Neutrophil (primary cell): ENCODE measurements around the gene VPS41.

Experiments
- H3K27ac ChIP-seq: fragments of 200-600 bp; sonication (generic); 2 replicates; pipeline ENCODE4 v1.5.1; 2016; ENCODE audit warnings: mild to moderate bottlenecking, moderate library complexity
- H3K27me3 ChIP-seq: fragments of 200-600 bp; sonication (generic); 2 replicates; pipeline ENCODE4 v1.6.0; 2016; ENCODE audit warnings: mild to moderate bottlenecking
- H3K36me3 ChIP-seq: fragments of 200-600 bp; sonication (generic); 2 replicates; pipeline ENCODE4 v1.5.1; 2017
- H3K4me1 ChIP-seq, 2 experiments: fragments of 200-600 bp in 1 of 2; sonication (generic) in 1 of 2; 1 replicate in 1 of 2; 2 replicates in 1 of 2; pipeline versions ENCODE4 v1.5.1 to v1.6.1; 2013 to 2016; ENCODE audit warnings: low read depth in 1 of 2, low read length in 1 of 2, mild to moderate bottlenecking in 1 of 2, moderate library complexity in 1 of 2; ENCODE audit not compliant: control insufficient read depth in 1 of 2, insufficient read depth in 1 of 2
- H3K4me3 ChIP-seq, 2 experiments: fragments of 200-600 bp in 1 of 2; sonication (generic) in 1 of 2; 1 replicate in 1 of 2; 2 replicates in 1 of 2; pipeline ENCODE4 v1.5.1; 2013 to 2016; ENCODE audit warnings: low read depth in 1 of 2, low read length in 1 of 2, mild to moderate bottlenecking in 1 of 2, moderate library complexity in 1 of 2
- H3K9me3 ChIP-seq: fragments of 200-600 bp; sonication (generic); 2 replicates; pipeline ENCODE4 v1.5.1; 2016
- CTCF ChIP-seq: fragments of 200-600 bp; sonication (generic); IDR thresholded peaks from 2 replicates; pipeline ENCODE4 v1.5.1; 2016; ENCODE audit warnings: antibody characterized with exemption

VPS41 gene

GRCh38 chr7:38834357-38834756 is 74.6 kb downstream of the VPS41 start:
- H3K4me1 ChIP-seq: no peaks in the 10 kb centered on the region
- H3K4me3 ChIP-seq: no peak overlapping the region
- H3K9me3 ChIP-seq: no peaks in the 10 kb centered on the region
- H3K27me3 ChIP-seq: no peaks in the 10 kb centered on the region
- no peak overlapping the region for H3K27ac ChIP-seq
- peaks cover 7% of the 10 kb centered on the region for H3K36me3 ChIP-seq
- TF ChIP-seq CTCF: no peak

- Histone ChIP-seq H3K27ac (no peak overlapping the region), H3K4me3 (no peak overlapping the region), H3K4me1 (no peaks in the 10 kb centered on the region), H3K36me3 (peaks cover 10% of the 10 kb centered on the region), H3K27me3 (no peaks in the 10 kb centered on the region), H3K9me3 (no peaks in the 10 kb centered on the region)
- TF ChIP-seq CTCF: no peak
These were observed 75.7 kb downstream of the VPS41 start for GRCh38 chr7:38833329-38833728.

GRCh38 chr7:38831259-38831996 is 77.6 kb downstream of the VPS41 start:
- Histone ChIP-seq H3K9me3 (no peaks in the 10 kb centered on the region), H3K36me3 (peaks cover 10% of the 10 kb centered on the region), H3K27me3 (no peaks in the 10 kb centered on the region), H3K4me1 (no peaks in the 10 kb centered on the region), H3K27ac (no peak overlapping the region), H3K4me3 (no peak overlapping the region)
- TF ChIP-seq CTCF: no peak

GRCh38 chr7:38830826-38831225 is 78.2 kb downstream of the VPS41 start:
- Histone ChIP-seq H3K4me1 (no peaks in the 10 kb centered on the region), H3K4me3 (no peak overlapping the region), H3K9me3 (no peaks in the 10 kb centered on the region), H3K36me3 (peaks cover 10% of the 10 kb centered on the region), H3K27ac (no peak overlapping the region), H3K27me3 (no peaks in the 10 kb centered on the region)
- no peak for TF ChIP-seq CTCF

GRCh38 chr7:38829488-38830165 is 79.4 kb downstream of the VPS41 start:
- Histone ChIP-seq H3K4me3 (no peak overlapping the region), H3K36me3 (peaks cover 10% of the 10 kb centered on the region), H3K4me1 (no peaks in the 10 kb centered on the region), H3K9me3 (no peaks in the 10 kb centered on the region), H3K27ac (no peak overlapping the region), H3K27me3 (no peaks in the 10 kb centered on the region)
- no peak for TF ChIP-seq CTCF
